ENCODE measurements around the gene CDKN2A.
A peak's percentile ranks its signal among the peaks of the same experiment; 100 is the strongest.

CDKN2A gene

GRCh38 chr9:22002038-22002437 is 7.8 kb upstream of the CDKN2A start:
- no peak for ATAC-seq (ENCODE audit: insufficient read depth, low read depth)
- no peak for TF ChIP-seq CTCF (IDR thresholded peaks at IDR 0.05; ENCODE audit: borderline replicate concordance, extremely low read depth, low read length, poor library complexity, severe bottlenecking)
- TF ChIP-seq EZH2 (IDR thresholded peaks at IDR 0.05; ENCODE audit: borderline replicate concordance, low read depth, low read length, severe bottlenecking): no peak
- Histone ChIP-seq H3K9ac (ENCODE audit: low read depth, low read length) (peak overlapping the region; percentile 29; the same call in 1 of the 2 replicates), H3K4me1 (ENCODE audit: insufficient read depth, low read length) (peaks cover 83% of the 10 kb centered on the region), H3K4me2 (ENCODE audit: insufficient read depth, low read length) (peak overlapping the region; percentile 51), H3K9me3 (ENCODE audit: insufficient read depth, low read length, severe bottlenecking) (no peaks in the 10 kb centered on the region), H3K4me3 (ENCODE audit: low read depth in 1 of 2, low read length in 2 of 2) (no peak overlapping the region), H3K79me2 (ENCODE audit: insufficient read depth, low read length) (peaks cover 100% of the 10 kb centered on the region), H3K27ac (ENCODE audit: low read length) (peak overlapping the region; percentile 36), H4K20me1 (ENCODE audit: insufficient read depth, low read length) (peaks cover 8% of the 10 kb centered on the region), H3K27me3 (ENCODE audit: insufficient read depth, low read length, poor library complexity) (no peaks in the 10 kb centered on the region), H3K36me3 (ENCODE audit: insufficient read depth, low read length) (peaks cover 27% of the 10 kb centered on the region), H2AFZ (ENCODE audit: low read depth, low read length) (no peak overlapping the region)
- DNase-seq: no peak

- Histone ChIP-seq H3K79me2 (ENCODE audit: insufficient read depth, low read length) (peaks cover 97% of the 10 kb centered on the region), H4K20me1 (ENCODE audit: insufficient read depth, low read length) (peaks cover 14% of the 10 kb centered on the region; the same call in 1 of the 2 replicates), H3K27me3 (ENCODE audit: insufficient read depth, low read length, poor library complexity) (no peaks in the 10 kb centered on the region), H3K4me2 (ENCODE audit: insufficient read depth, low read length) (peak overlapping the region; percentile 66), H3K4me3 (ENCODE audit: low read depth in 1 of 2, low read length in 2 of 2) (peak overlapping the region in 1 of 2 experiments; percentile 25; a peak in 1 of 4 replicates), H3K27ac (ENCODE audit: low read length) (peak overlapping the region; percentile 34; the same call in 1 of the 2 replicates), H3K4me1 (ENCODE audit: insufficient read depth, low read length) (peaks cover 69% of the 10 kb centered on the region), H3K36me3 (ENCODE audit: insufficient read depth, low read length) (peaks cover 30% of the 10 kb centered on the region), H3K9me3 (ENCODE audit: insufficient read depth, low read length, severe bottlenecking) (no peaks in the 10 kb centered on the region), H3K9ac (ENCODE audit: low read depth, low read length) (peak overlapping the region; percentile 20; the same call in 1 of the 2 replicates), H2AFZ (ENCODE audit: low read depth, low read length) (no peak overlapping the region)
- ATAC-seq (ENCODE audit: insufficient read depth, low read depth): no peak
- DNase-seq: no peak
- TF ChIP-seq CTCF (IDR thresholded peaks at IDR 0.05; ENCODE audit: borderline replicate concordance, extremely low read depth, low read length, poor library complexity, severe bottlenecking): no peak
- TF ChIP-seq EZH2 (IDR thresholded peaks at IDR 0.05; ENCODE audit: borderline replicate concordance, low read depth, low read length, severe bottlenecking): no peak
Measured at GRCh38 chr9:21998026-21998425, 3.8 kb upstream of the CDKN2A start.

- Histone ChIP-seq H3K27ac (ENCODE audit: low read length) (no peak overlapping the region), H3K4me1 (ENCODE audit: insufficient read depth, low read length) (peaks cover 63% of the 10 kb centered on the region), H3K79me2 (ENCODE audit: insufficient read depth, low read length) (peaks cover 97% of the 10 kb centered on the region), H3K4me2 (ENCODE audit: insufficient read depth, low read length) (peak overlapping the region; percentile 66), H3K9ac (ENCODE audit: low read depth, low read length) (peak overlapping the region; percentile 97), H2AFZ (ENCODE audit: low read depth, low read length) (no peak overlapping the region), H3K9me3 (ENCODE audit: insufficient read depth, low read length, severe bottlenecking) (no peaks in the 10 kb centered on the region), H3K4me3 (ENCODE audit: low read depth in 1 of 2, low read length in 2 of 2) (peak overlapping the region in 1 of 2 experiments; percentile 71; a peak in 1 of 4 replicates), H4K20me1 (ENCODE audit: insufficient read depth, low read length) (peaks cover 14% of the 10 kb centered on the region; the same call in 1 of the 2 replicates), H3K36me3 (ENCODE audit: insufficient read depth, low read length) (peaks cover 30% of the 10 kb centered on the region), H3K27me3 (ENCODE audit: insufficient read depth, low read length, poor library complexity) (no peaks in the 10 kb centered on the region)
- TF ChIP-seq EZH2 (IDR thresholded peaks at IDR 0.05; ENCODE audit: borderline replicate concordance, low read depth, low read length, severe bottlenecking): no peak
- ATAC-seq (ENCODE audit: insufficient read depth, low read depth): no peak
- no peak for DNase-seq
Measured at GRCh38 chr9:21997480-21997879, 3.3 kb upstream of the CDKN2A start.

GRCh38 chr9:21996858-21997257 is 2.7 kb upstream of the CDKN2A start:
- DNase-seq: no peak
- Histone ChIP-seq H4K20me1 (ENCODE audit: insufficient read depth, low read length) (peaks cover 14% of the 10 kb centered on the region; the same call in 1 of the 2 replicates), H3K4me1 (ENCODE audit: insufficient read depth, low read length) (peaks cover 57% of the 10 kb centered on the region), H3K9me3 (ENCODE audit: insufficient read depth, low read length, severe bottlenecking) (no peaks in the 10 kb centered on the region), H3K79me2 (ENCODE audit: insufficient read depth, low read length) (peaks cover 97% of the 10 kb centered on the region), H3K27ac (ENCODE audit: low read length) (peak overlapping the region; percentile 99), H3K4me3 (ENCODE audit: low read depth in 1 of 2, low read length in 2 of 2) (peak overlapping the region; percentile 53 to 71; a peak in 3 of 4 replicates), H2AFZ (ENCODE audit: low read depth, low read length) (no peak overlapping the region), H3K4me2 (ENCODE audit: insufficient read depth, low read length) (peak overlapping the region; percentile 66), H3K27me3 (ENCODE audit: insufficient read depth, low read length, poor library complexity) (no peaks in the 10 kb centered on the region), H3K36me3 (ENCODE audit: insufficient read depth, low read length) (peaks cover 30% of the 10 kb centered on the region), H3K9ac (ENCODE audit: low read depth, low read length) (peak overlapping the region; percentile 97)
- no peak for TF ChIP-seq CTCF (IDR thresholded peaks at IDR 0.05; ENCODE audit: borderline replicate concordance, extremely low read depth, low read length, poor library complexity, severe bottlenecking)
- no peak for ATAC-seq (ENCODE audit: insufficient read depth, low read depth)

All from DND-41 (cell line).